Spleen (tissue), 7 donors: ENCODE measurements around the gene PRKG1.

Experiments
- POLR2A ChIP-seq, 3 donors: fragments of 450-650 bp; IDR thresholded peaks; one replicate each; pipeline ENCODE4 v1.5.1; 2017; ENCODE audit warnings: antibody characterized with exemption in 3 of 3, mild to moderate bottlenecking in 1 of 3
- POLR2AphosphoS5 ChIP-seq, 3 donors: sonication (generic); formaldehyde crosslinking; IDR thresholded peaks; one replicate each; pipeline ENCODE4 v1.5.1; 2017; ENCODE audit warnings: antibody characterized with exemption in 3 of 3
- TF ChIP-seq, protein P1 (sequence below), 11 experiments: fragments of 200-600 bp in 7 of 11; fragments of 450-650 bp in 4 of 11; sonication (generic) in 4 of 11; IDR thresholded peaks in 8 of 11; conservative IDR thresholded peaks in 3 of 11; 1 replicate in 7 of 11; 2 replicates in 4 of 11; pipeline versions ENCODE4 v1.4.0 to v1.8.0; 2016 to 2021; ENCODE audit warnings: antibody characterized with exemption in 11 of 11, inconsistent platforms in 4 of 11, mild to moderate bottlenecking in 1 of 11
- donor health status: DM: no; HTN: no; CAD: no; lungs with moderate emphysema.
- donor health status: DM: no; HTN: no; CAD: no.
- donor health status: DM: no; HTN: no; CAD: no.

DNA sequence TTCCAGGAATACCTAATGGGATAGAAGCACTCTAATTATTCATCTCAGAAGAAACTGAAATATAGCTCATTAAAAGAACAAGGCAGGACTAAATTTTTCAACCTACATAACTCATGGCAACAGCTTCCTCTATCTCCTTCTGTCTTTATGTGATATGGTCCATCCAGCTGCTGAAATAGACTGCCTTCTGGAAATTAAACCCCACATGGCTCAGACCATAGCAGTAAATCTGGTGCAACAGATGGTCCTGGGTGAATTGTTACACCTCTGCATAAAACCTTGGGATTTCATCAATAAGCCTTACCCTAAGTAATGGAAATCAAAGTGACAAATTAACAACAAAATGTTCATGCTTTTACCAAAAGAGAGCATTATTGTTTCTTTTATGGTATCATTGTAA lies 830.7 kb downstream of the PRKG1 start:
- TF ChIP-seq POLR2A (IDR thresholded peaks at IDR 0.05): no peak
- TF ChIP-seq, protein P1, sequence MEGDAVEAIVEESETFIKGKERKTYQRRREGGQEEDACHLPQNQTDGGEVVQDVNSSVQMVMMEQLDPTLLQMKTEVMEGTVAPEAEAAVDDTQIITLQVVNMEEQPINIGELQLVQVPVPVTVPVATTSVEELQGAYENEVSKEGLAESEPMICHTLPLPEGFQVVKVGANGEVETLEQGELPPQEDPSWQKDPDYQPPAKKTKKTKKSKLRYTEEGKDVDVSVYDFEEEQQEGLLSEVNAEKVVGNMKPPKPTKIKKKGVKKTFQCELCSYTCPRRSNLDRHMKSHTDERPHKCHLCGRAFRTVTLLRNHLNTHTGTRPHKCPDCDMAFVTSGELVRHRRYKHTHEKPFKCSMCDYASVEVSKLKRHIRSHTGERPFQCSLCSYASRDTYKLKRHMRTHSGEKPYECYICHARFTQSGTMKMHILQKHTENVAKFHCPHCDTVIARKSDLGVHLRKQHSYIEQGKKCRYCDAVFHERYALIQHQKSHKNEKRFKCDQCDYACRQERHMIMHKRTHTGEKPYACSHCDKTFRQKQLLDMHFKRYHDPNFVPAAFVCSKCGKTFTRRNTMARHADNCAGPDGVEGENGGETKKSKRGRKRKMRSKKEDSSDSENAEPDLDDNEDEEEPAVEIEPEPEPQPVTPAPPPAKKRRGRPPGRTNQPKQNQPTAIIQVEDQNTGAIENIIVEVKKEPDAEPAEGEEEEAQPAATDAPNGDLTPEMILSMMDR (IDR thresholded peaks at IDR 0.05 in 8 of 11, conservative IDR thresholded peaks at IDR 0.05 in 3 of 11): no peak
- TF ChIP-seq POLR2AphosphoS5 (IDR thresholded peaks at IDR 0.05): no peak
